ENCODE results near the gene LSM14B.

DNA sequence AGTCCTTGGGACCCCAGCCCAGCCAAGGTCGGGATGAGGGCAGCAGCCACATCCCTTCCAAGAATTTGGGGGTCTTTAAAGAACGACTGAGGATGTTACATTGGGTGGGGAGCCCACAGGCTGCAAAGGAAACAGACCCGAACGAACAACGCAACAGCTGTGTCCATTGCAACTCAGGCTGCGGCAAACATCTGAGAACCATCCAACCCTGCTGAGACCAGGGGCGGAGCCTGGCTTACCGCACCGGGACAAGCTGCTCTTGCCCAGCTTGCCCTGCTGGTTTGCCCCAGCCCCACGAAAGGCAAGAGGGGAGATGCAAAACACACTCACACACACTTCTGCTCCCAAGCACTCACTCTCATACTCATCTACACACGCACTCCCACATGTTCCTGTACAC is 35.0 kb upstream of the LSM14B start:
- no peak for TF ChIP-seq POLR2AphosphoS5 (IDR thresholded peaks at IDR 0.05)
- TF ChIP-seq, protein P1, sequence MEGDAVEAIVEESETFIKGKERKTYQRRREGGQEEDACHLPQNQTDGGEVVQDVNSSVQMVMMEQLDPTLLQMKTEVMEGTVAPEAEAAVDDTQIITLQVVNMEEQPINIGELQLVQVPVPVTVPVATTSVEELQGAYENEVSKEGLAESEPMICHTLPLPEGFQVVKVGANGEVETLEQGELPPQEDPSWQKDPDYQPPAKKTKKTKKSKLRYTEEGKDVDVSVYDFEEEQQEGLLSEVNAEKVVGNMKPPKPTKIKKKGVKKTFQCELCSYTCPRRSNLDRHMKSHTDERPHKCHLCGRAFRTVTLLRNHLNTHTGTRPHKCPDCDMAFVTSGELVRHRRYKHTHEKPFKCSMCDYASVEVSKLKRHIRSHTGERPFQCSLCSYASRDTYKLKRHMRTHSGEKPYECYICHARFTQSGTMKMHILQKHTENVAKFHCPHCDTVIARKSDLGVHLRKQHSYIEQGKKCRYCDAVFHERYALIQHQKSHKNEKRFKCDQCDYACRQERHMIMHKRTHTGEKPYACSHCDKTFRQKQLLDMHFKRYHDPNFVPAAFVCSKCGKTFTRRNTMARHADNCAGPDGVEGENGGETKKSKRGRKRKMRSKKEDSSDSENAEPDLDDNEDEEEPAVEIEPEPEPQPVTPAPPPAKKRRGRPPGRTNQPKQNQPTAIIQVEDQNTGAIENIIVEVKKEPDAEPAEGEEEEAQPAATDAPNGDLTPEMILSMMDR (IDR thresholded peaks at IDR 0.05): no peak

All from suprapubic skin (tissue), 3 donors.